ENCODE measurements around the gene SLC13A2.
"Not testable (repeated sequence)": the region's sequence is repeated elsewhere in the genome, so short reads cannot be mapped to it uniquely, and the experiment has no call there.

SLC13A2 gene, protein sequence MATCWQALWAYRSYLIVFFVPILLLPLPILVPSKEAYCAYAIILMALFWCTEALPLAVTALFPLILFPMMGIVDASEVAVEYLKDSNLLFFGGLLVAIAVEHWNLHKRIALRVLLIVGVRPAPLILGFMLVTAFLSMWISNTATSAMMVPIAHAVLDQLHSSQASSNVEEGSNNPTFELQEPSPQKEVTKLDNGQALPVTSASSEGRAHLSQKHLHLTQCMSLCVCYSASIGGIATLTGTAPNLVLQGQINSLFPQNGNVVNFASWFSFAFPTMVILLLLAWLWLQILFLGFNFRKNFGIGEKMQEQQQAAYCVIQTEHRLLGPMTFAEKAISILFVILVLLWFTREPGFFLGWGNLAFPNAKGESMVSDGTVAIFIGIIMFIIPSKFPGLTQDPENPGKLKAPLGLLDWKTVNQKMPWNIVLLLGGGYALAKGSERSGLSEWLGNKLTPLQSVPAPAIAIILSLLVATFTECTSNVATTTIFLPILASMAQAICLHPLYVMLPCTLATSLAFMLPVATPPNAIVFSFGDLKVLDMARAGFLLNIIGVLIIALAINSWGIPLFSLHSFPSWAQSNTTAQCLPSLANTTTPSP

DNA sequence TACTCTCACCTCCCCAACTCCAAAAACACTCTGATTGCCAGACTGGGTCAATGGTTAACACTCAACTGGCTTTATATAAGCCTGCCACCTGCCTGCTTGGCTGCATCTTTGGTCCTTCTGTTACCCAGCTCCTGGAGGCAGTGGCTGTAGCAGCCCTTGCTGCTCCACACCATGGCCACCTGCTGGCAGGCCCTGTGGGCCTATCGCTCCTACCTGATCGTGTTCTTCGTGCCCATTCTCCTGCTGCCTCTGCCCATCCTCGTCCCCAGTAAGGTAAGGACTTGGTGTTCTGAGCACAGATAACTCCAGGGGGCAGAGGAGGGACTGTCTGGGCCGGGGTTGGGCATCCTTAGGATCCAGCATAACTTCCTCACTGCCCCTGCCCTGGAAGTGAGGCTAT is at the start of gene SLC13A2:
Gene SLC13A2 (plus strand): TSS at position 103 of the 400 bp plus-strand sequence. CDS start 69 bp downstream, at position 172.
- no peaks in the 10 kb centered on the region for H3K9me3 ChIP-seq
- H3K27ac ChIP-seq = no peak within 1 kb of the TSS
- H3K36me3 ChIP-seq = no peaks in the 10 kb centered on the region
- TF ChIP-seq, protein P1, sequence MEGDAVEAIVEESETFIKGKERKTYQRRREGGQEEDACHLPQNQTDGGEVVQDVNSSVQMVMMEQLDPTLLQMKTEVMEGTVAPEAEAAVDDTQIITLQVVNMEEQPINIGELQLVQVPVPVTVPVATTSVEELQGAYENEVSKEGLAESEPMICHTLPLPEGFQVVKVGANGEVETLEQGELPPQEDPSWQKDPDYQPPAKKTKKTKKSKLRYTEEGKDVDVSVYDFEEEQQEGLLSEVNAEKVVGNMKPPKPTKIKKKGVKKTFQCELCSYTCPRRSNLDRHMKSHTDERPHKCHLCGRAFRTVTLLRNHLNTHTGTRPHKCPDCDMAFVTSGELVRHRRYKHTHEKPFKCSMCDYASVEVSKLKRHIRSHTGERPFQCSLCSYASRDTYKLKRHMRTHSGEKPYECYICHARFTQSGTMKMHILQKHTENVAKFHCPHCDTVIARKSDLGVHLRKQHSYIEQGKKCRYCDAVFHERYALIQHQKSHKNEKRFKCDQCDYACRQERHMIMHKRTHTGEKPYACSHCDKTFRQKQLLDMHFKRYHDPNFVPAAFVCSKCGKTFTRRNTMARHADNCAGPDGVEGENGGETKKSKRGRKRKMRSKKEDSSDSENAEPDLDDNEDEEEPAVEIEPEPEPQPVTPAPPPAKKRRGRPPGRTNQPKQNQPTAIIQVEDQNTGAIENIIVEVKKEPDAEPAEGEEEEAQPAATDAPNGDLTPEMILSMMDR (IDR thresholded peaks at IDR 0.05) = no peak
- no peaks in the 10 kb centered on the region for H3K27me3 ChIP-seq
- H3K4me3 ChIP-seq (ENCODE audit: low read depth in 1 of 2, low read length in 1 of 2) = no peak within 1 kb of the TSS
- H3K4me1 ChIP-seq (ENCODE audit: control insufficient read depth in 1 of 2, insufficient read depth in 1 of 2, low read depth in 1 of 2, low read length in 1 of 2) = peaks cover 0 to 9% of the 10 kb centered on the region in 2 experiments

DNA sequence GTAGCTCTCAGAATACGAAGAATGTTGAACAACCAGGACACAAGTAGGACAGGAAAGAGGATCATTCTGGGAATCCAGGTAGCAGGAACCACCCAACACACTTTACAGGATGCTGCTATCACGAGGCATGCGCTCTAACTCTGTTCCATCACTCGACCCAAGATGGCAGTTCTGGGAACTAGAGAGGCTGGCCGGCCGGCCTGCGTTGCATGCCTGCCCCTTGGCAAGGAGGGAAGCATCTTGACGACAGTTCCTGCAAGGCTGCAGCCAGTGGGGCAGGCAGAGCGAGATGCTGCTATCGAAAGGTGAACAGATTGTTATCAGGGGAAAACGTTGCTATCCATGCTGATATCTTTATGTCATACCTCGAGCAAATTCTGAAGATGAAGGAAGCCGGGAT is 48.2 kb upstream of the SLC13A2 start:
- no peaks in the 10 kb centered on the region for H3K4me1 ChIP-seq (ENCODE audit: control insufficient read depth in 1 of 2, insufficient read depth in 1 of 2, low read depth in 1 of 2, low read length in 1 of 2)
- H3K27me3 ChIP-seq = no peaks in the 10 kb centered on the region
- H3K27ac ChIP-seq = no peak overlapping the region
- no peaks in the 10 kb centered on the region for H3K9me3 ChIP-seq
- no peak overlapping the region for H3K4me3 ChIP-seq (ENCODE audit: low read depth in 1 of 2, low read length in 1 of 2)
- H3K36me3 ChIP-seq = no peaks in the 10 kb centered on the region
- TF ChIP-seq, protein P1 (IDR thresholded peaks at IDR 0.05) = no peak

DNA sequence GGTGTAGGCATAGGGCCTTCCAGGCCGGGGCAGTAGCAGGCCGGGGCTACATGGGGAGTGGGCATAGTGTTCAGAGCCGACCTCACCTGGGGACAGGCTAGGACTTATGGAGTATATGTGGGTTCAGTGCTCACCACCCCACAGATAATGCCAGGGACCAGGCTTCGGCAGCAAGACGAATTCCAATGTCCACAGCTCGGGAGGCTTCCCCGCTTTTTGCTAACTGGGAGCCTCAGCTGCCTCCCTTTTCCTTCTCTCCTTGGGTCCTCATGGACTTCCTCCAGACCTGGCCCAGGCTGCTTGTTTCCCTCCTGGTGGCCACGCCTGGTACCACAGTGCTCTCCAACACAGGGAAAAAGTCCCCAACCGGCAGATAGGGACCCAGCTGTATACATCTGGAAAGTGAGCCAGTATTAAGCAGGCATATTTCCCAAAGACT is 47.3 kb upstream of the SLC13A2 start:
- Histone ChIP-seq H3K27me3 (no peaks in the 10 kb centered on the region), H3K36me3 (no peaks in the 10 kb centered on the region), H3K27ac (no peak overlapping the region), H3K4me3 (ENCODE audit: low read depth in 1 of 2, low read length in 1 of 2) (no peak overlapping the region), H3K9me3 (no peaks in the 10 kb centered on the region), H3K4me1 (ENCODE audit: control insufficient read depth in 1 of 2, insufficient read depth in 1 of 2, low read depth in 1 of 2, low read length in 1 of 2) (no peaks in the 10 kb centered on the region)
- TF ChIP-seq, protein P1 (IDR thresholded peaks at IDR 0.05) = no peak

DNA sequence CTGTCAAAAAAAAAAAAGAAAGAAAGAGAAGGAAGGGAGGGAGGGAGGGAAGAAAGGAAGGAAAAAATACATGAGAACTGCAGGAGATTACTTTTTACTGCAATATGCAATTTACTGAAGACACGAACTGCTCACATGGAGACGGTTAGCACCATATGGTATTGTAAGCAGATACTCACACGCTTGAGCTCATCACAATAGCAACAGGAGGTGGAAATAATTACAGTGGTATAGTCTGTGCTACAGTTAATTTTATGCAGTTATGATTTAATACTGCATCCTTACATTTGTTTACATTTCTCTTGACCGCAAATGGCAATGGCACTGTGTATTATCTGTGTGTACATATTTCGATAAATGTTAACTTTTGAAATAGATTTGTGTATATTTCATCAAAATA is 46.1 kb upstream of the SLC13A2 start:
- peaks cover 11% of the 10 kb centered on the region for H3K27me3 ChIP-seq
- no peaks in the 10 kb centered on the region for H3K4me1 ChIP-seq (ENCODE audit: control insufficient read depth in 1 of 2, insufficient read depth in 1 of 2, low read depth in 1 of 2, low read length in 1 of 2)

DNA sequence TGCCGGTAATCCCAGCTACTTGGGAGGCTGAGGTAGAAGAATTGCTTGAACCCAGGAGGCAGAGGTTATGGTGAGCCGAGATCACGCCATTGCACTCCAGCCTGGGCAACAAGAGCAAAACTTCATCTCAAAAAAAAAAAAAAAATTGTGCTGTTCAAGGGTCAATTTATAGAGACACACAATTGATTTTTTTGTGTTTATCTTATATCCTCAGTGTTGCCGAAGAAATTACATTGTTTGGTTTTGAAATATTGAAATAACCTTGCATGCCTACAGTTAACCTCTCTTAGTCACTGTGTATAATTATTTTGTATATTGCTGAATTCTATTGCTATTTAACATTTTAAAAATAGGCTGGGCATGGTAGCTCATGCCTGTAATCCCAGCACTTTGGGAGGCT is 45.5 kb upstream of the SLC13A2 start:
- not testable (repeated sequence) for H3K9me3 ChIP-seq; H3K4me3 ChIP-seq (ENCODE audit: low read depth in 1 of 2, low read length in 1 of 2)

More for the DNA sequence above, 46.1 kb upstream of the SLC13A2 start:
- Histone ChIP-seq H3K36me3 (no peaks in the 10 kb centered on the region), H3K27ac (no peak overlapping the region), H3K9me3 (no peaks in the 10 kb centered on the region), H3K4me3 (ENCODE audit: low read depth in 1 of 2, low read length in 1 of 2) (no peak overlapping the region)
- TF ChIP-seq, protein P1 (IDR thresholded peaks at IDR 0.05) = no peak

DNA sequence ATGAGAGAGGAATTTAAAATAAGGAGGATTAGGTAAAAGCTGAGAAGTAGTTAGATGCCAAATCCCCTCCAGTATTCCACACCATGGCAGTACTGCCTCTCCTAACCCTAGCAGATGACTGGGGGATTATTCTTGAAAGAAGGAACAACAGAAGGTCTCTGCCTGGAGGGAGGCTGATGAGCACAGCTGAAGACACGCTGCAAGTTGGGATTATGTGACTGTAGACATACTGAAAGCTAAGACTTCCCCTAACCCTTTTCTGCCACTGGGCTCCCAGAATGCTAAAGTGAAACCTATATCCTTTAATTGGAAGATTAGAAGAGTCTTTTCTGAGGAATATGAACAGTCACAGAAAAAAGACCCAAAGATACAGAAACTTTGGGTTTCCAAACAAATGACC is 39.7 kb upstream of the SLC13A2 start:
- H3K4me3 ChIP-seq (ENCODE audit: low read depth in 1 of 2, low read length in 1 of 2) = no peak overlapping the region
- no peaks in the 10 kb centered on the region for H3K4me1 ChIP-seq (ENCODE audit: control insufficient read depth in 1 of 2, insufficient read depth in 1 of 2, low read depth in 1 of 2, low read length in 1 of 2)
- H3K36me3 ChIP-seq = no peaks in the 10 kb centered on the region
- peaks cover 13% of the 10 kb centered on the region for H3K27me3 ChIP-seq
- TF ChIP-seq, protein P1 (IDR thresholded peaks at IDR 0.05) = no peak
- H3K9me3 ChIP-seq = no peaks in the 10 kb centered on the region
- H3K27ac ChIP-seq = no peak overlapping the region

More for the DNA sequence above, 45.5 kb upstream of the SLC13A2 start:
- H3K36me3 ChIP-seq; H3K27ac ChIP-seq; H3K4me1 ChIP-seq (ENCODE audit: control insufficient read depth in 1 of 2, insufficient read depth in 1 of 2, low read depth in 1 of 2, low read length in 1 of 2): not testable (repeated sequence)
- H3K27me3 ChIP-seq = peaks cover 13% of the 10 kb centered on the region

DNA sequence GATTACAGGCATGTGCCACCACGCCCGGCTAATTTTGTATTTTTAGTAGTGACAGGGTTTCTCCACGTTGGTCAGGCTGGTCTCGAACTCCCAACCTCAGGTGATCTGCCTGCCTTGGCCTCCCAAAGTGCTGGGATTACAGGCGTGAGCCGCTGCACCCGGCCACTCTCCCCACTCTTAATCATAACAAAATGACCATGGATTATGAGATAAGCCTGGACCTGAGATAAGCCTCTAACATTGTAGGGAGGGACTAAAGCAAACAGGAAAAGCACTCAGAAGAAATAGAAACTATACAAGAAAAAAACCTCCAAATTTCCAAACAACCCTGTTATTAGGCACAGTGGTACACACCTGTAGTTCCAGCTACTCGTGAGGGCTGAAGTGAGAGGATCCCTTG is 39.1 kb upstream of the SLC13A2 start:
- peaks cover 13% of the 10 kb centered on the region for H3K27me3 ChIP-seq
- not testable (repeated sequence) for H3K9me3 ChIP-seq; H3K4me1 ChIP-seq (ENCODE audit: control insufficient read depth in 1 of 2, insufficient read depth in 1 of 2, low read depth in 1 of 2, low read length in 1 of 2); H3K4me3 ChIP-seq (ENCODE audit: low read depth in 1 of 2, low read length in 1 of 2); H3K27ac ChIP-seq; H3K36me3 ChIP-seq

All from neutrophil (primary cell).